ENCODE results near the gene ASB4.

Gene ASB4

DNA sequence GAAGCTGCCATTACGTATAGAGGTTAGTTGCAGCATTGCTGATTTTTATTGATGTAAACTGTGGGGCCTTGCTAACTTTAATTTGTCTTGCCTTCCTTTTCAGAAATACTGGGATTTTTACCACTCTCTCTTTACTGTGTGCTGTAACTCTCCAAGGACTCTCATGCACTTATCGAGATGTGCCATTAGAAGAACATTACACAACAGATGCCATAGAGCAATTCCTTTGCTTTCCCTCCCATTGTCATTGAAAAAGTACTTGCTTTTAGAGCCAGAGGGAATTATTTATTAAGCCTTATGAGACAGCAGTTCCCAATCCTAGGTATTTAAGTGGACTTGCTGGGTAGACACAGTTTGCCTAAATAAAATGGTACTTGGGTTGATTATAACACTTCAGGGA is 51.7 kb downstream of the ASB4 start:
- Histone ChIP-seq H3K27me3 (peaks cover 0 to 10% of the 10 kb centered on the region in 2 donors), H3K4me3 (no peak overlapping the region), H3K27ac (no peak overlapping the region), H3K4me1 (no peaks in the 10 kb centered on the region), H3K9me3 (no peaks in the 10 kb centered on the region), H3K36me3 (no peaks in the 10 kb centered on the region)
- intact Hi-C loops (cut with DNase I; ENCODE audit: low total_unique reads) = no loop called here
- no peak for DNase-seq
- TF ChIP-seq CTCF (IDR thresholded peaks at IDR 0.05) = no peak

GRCh38 chr7:95539426-95539825 is 53.7 kb downstream of the ASB4 start:
- TF ChIP-seq CTCF (IDR thresholded peaks at IDR 0.05) = no peak
- DNase-seq = no peak
- Histone ChIP-seq H3K4me3 (no peak overlapping the region), H3K9me3 (no peaks in the 10 kb centered on the region), H3K27me3 (peaks cover 0 to 5% of the 10 kb centered on the region in 2 donors), H3K27ac (no peak overlapping the region), H3K36me3 (no peaks in the 10 kb centered on the region), H3K4me1 (peaks cover 0 to under 1% (median under 1%) of the 10 kb centered on the region in 4 donors)
- intact Hi-C loops (cut with DNase I; ENCODE audit: low total_unique reads) = no loop called here

DNA sequence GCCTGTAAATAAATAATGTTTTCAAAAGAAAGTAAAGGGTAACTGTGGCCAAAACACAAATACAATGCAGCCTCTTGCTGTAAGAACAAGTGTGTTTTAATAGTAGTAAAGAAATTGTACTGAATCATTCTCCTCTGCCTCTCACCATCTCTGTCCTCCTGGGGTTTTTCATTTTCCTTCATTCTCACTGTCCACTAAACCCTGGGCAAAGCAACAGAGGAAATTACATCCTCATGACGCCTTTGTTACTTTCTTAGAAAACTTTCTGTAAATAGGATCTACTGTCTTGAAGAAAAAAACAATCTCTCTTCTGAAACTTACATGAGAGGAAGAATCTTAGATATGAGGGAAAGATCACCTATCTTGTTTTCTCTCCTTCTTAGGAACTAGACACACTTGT is 54.6 kb downstream of the ASB4 start:
- DNase-seq = no peak
- H3K9me3 ChIP-seq = no peaks in the 10 kb centered on the region
- H3K4me3 ChIP-seq = no peak overlapping the region
- no peaks in the 10 kb centered on the region for H3K36me3 ChIP-seq
- H3K4me1 ChIP-seq = peaks cover 0 to 7% (median 4%) of the 10 kb centered on the region in 4 donors
- no peak for TF ChIP-seq CTCF (IDR thresholded peaks at IDR 0.05)
- no peak overlapping the region for H3K27ac ChIP-seq
- intact Hi-C loops (cut with DNase I; ENCODE audit: low total_unique reads) = no loop called here
- H3K27me3 ChIP-seq = no peaks in the 10 kb centered on the region

DNA sequence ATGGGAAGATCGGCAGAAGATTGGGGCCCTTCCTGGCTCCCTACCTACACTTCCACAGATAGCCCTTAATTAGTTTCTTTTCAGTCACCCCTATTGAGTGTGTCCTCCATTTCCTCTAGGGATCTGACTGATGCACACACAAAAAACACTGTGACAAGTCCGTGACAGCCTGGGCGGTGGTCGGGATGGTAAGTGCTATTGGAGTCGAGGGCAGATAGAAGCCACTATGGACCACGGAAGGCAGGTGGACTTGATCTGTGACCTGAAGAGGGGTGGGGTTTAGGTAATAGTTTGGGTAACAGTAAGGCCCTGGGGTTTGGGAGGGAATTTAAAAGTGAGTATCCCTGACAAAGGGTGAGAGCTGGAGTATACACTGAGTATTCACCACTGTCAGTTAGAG is 57.6 kb downstream of the ASB4 start:
- H3K27me3 ChIP-seq = no peaks in the 10 kb centered on the region
- no peak for DNase-seq
- no peaks in the 10 kb centered on the region for H3K9me3 ChIP-seq
- no peak overlapping the region for H3K4me3 ChIP-seq
- intact Hi-C loops (cut with DNase I; ENCODE audit: low total_unique reads) = no loop called here
- no peaks in the 10 kb centered on the region for H3K36me3 ChIP-seq
- TF ChIP-seq CTCF (IDR thresholded peaks at IDR 0.05) = no peak
- H3K27ac ChIP-seq = no peak overlapping the region
- peaks cover 0 to 36% (median 31%) of the 10 kb centered on the region in 4 donors for H3K4me1 ChIP-seq

DNA sequence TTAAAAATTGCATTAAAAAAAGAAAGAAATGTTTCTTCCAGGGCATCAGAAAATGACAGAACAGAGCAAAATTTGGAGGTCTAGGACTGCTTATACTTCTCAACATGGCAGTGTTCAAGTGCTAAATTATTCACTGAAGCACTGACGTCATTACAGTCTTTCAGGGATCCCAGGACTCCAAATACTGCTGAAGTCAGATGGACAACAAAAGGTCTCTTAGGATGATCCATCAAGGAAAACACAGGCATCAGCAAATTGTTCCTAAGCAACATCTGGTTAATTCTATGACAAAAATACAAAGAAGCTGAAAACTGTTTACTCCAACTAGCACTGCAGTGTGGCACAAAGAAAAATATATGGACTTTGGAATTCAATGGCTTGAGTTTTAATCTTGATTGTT is 58.4 kb downstream of the ASB4 start:
- H3K9me3 ChIP-seq = no peaks in the 10 kb centered on the region
- no peaks in the 10 kb centered on the region for H3K36me3 ChIP-seq
- H3K4me3 ChIP-seq = no peak overlapping the region
- intact Hi-C loops (cut with DNase I; ENCODE audit: low total_unique reads) = no loop called here
- peak overlapping the region in 1 of 2 donors; percentile 76 for H3K27ac ChIP-seq
- DNase-seq = no peak
- peaks cover 0 to 45% (median 39%) of the 10 kb centered on the region in 4 donors for H3K4me1 ChIP-seq
- no peak for TF ChIP-seq CTCF (IDR thresholded peaks at IDR 0.05)
- H3K27me3 ChIP-seq = no peaks in the 10 kb centered on the region

DNA sequence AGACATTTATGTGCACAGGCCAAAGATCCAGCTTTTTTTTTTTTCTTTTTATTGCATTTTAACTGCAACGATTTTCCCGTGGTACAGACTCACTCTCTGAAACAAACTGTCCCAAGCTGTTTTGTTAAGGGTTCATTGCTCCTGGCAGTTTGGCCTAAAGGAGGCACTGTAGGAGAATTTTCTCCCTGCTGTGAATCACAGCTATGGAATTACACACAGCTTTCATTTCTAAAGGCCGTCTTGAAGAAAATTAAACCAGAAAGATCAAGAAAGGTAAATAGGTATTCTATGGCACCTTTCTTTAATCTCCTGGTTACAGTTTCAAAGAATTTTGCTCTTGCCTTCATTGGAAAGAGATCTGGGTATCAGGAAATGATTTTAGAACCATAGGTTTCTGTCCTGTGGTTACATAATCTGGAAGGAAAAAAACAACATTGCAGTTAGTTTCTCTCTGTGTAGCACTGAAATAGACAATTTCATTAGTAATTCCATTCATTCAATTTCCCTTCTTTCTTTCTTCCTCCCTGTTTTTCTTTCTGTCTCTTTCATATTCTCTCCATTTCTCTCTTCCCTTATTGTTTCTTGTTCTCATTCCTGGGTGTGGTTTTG is 59.4 kb downstream of the ASB4 start:
- peak overlapping the region; percentile 39 to 43 for H3K4me3 ChIP-seq
- peak; percentile 62 to 73 for DNase-seq
- peaks cover 0 to 54% (median 45%) of the 10 kb centered on the region in 4 donors for H3K4me1 ChIP-seq
- no peaks in the 10 kb centered on the region for H3K36me3 ChIP-seq
- no peaks in the 10 kb centered on the region for H3K9me3 ChIP-seq
- intact Hi-C loops (cut with DNase I; ENCODE audit: low total_unique reads) = no loop called here
- peak; percentile 67 to 70 for TF ChIP-seq CTCF (IDR thresholded peaks at IDR 0.05)
- no peaks in the 10 kb centered on the region for H3K27me3 ChIP-seq
- peak overlapping the region; percentile 76 to 88 for H3K27ac ChIP-seq
